SKM-1 (cell line): ENCODE measurements around the gene LGR6.

Source experiments
- DNase-seq: peaks from one replicate; lab custom pipeline; 2025; ENCODE audit not compliant: unreplicated experiment; lab: John Stamatoyannopoulos, UW

Gene LGR6

GRCh38 chr1:202199040-202199889 is 5.7 kb downstream of the LGR6 start:
- no peak for DNase-seq

- DNase-seq = no peak
Observed at GRCh38 chr1:202200112-202200548, 6.5 kb downstream of the LGR6 start.

- DNase-seq = no peak
Observed at GRCh38 chr1:202200669-202201068, 7.1 kb downstream of the LGR6 start.

- no peak for DNase-seq
Observed at GRCh38 chr1:202201266-202201665, 7.7 kb downstream of the LGR6 start.

- no peak for DNase-seq
Observed at GRCh38 chr1:202201971-202202370, 8.4 kb downstream of the LGR6 start.

GRCh38 chr1:202202500-202203168 is 9.0 kb downstream of the LGR6 start:
- no peak for DNase-seq

- no peak for DNase-seq
Observed at GRCh38 chr1:202203238-202204039, 9.8 kb downstream of the LGR6 start.

- DNase-seq = no peak
Observed at GRCh38 chr1:202204065-202204464, 10.5 kb downstream of the LGR6 start.

- no peak for DNase-seq
Observed at GRCh38 chr1:202205523-202206190, 12.1 kb downstream of the LGR6 start.

- DNase-seq = no peak
Observed at GRCh38 chr1:202207292-202207691, 13.7 kb downstream of the LGR6 start.

- no peak for DNase-seq
Observed at GRCh38 chr1:202208351-202208857, 14.8 kb downstream of the LGR6 start.

GRCh38 chr1:202210385-202210784 is 16.8 kb downstream of the LGR6 start:
- no peak for DNase-seq

- DNase-seq = no peak
Observed at GRCh38 chr1:202210969-202211368, 17.4 kb downstream of the LGR6 start.

- no peak for DNase-seq
Observed at GRCh38 chr1:202212787-202213186, 19.2 kb downstream of the LGR6 start.

- DNase-seq = no peak
Observed at GRCh38 chr1:202213361-202214088, 19.9 kb downstream of the LGR6 start.

GRCh38 chr1:202214089-202214843 is 20.7 kb downstream of the LGR6 start:
- no peak for DNase-seq

- no peak for DNase-seq
Observed at GRCh38 chr1:202215472-202216130, 22.0 kb downstream of the LGR6 start.

GRCh38 chr1:202216691-202217090 is 23.1 kb downstream of the LGR6 start:
- DNase-seq = no peak

- no peak for DNase-seq
Observed at GRCh38 chr1:202217516-202217915, 23.9 kb downstream of the LGR6 start.
